ENCODE measurements around the gene PSMD6. TPM values are rescaled to one million over a fixed set of nuclear protein-coding genes. Genes with fewer than 3 reads are reported as not detected.

PSMD6 gene
- polyA plus RNA-seq (139 and 150 TPM in 2 replicates), polyA minus RNA-seq (102 and 105 TPM in 2 replicates)

- H4K20me1 ChIP-seq (ENCODE audit: insufficient read depth): no peaks in the 10 kb centered on the region
- no peaks in the 10 kb centered on the region for H3K36me3 ChIP-seq (ENCODE audit: insufficient read depth, low read length)
- H3K79me2 ChIP-seq (replicated peaks; ENCODE audit: insufficient read depth, low read length): peaks cover 35% of the 10 kb centered on the region
- no peaks in the 10 kb centered on the region for H3K27me3 ChIP-seq (ENCODE audit: insufficient read depth, low read depth, low read length)
- H3K4me2 ChIP-seq (ENCODE audit: low read length): peak within 1 kb of the TSS; percentile 89
- TF ChIP-seq MXI1 (conservative IDR thresholded peaks at IDR 0.05; ENCODE audit: poor library complexity, severe bottlenecking) (peak; percentile 78), RAD21 (conservative IDR thresholded peaks at IDR 0.05) (peak; percentile 71), EP300 (conservative IDR thresholded peaks at IDR 0.05; ENCODE audit: poor library complexity, severe bottlenecking) (peak; percentile 43), REST (IDR thresholded peaks at IDR 0.05; ENCODE audit: borderline replicate concordance) (peak; percentile 78), SMC3 (conservative IDR thresholded peaks at IDR 0.05; ENCODE audit: poor library complexity) (peak; percentile 83), EZH2 (IDR thresholded peaks at IDR 0.05; ENCODE audit: borderline replicate concordance, insufficient read depth, low read length, poor library complexity, severe bottlenecking) (no peak), TAF1 (IDR thresholded peaks at IDR 0.05; ENCODE audit: low read depth) (peak; percentile 67), CTCF (IDR thresholded peaks at IDR 0.05; ENCODE audit: poor library complexity, severe bottlenecking) (peak; percentile 100), POLR2AphosphoS5 (IDR thresholded peaks at IDR 0.05) (peak; percentile 97)
- no peaks in the 10 kb centered on the region for H3K9me3 ChIP-seq (ENCODE audit: low read length)
- peak within 1 kb of the TSS; percentile 95 for H3K4me3 ChIP-seq (ENCODE audit: low read length)
- H3K9ac ChIP-seq (ENCODE audit: low read length): peak within 1 kb of the TSS; percentile 93
- H3F3A ChIP-seq (ENCODE audit: insufficient read depth, low read length, poor library complexity, severe bottlenecking): peaks cover 7% of the 10 kb centered on the region
- peak within 1 kb of the TSS; percentile 89 for H3K27ac ChIP-seq (ENCODE audit: low read length)
- H2AFZ ChIP-seq (ENCODE audit: low read depth, low read length): peak within 1 kb of the TSS; percentile 77
- H3K9me2 ChIP-seq (ENCODE audit: insufficient read depth, low read length): no peaks in the 10 kb centered on the region
Measured at GRCh38 chr3:64023187-64023860, at the start of gene PSMD6. Gene PSMD6, minus strand, starts transcription at chr3:64023494. Its CDS starts 75 bp downstream, at chr3:64023419.

GRCh38 chr3:64072126-64072525, 48.8 kb upstream of the PSMD6 start:
- H3K27ac ChIP-seq (ENCODE audit: low read length): no peak overlapping the region
- no peaks in the 10 kb centered on the region for H3K9me3 ChIP-seq (ENCODE audit: low read length)
- no peaks in the 10 kb centered on the region for H3K36me3 ChIP-seq (ENCODE audit: insufficient read depth, low read length)
- TF ChIP-seq EZH2 (IDR thresholded peaks at IDR 0.05; ENCODE audit: borderline replicate concordance, insufficient read depth, low read length, poor library complexity, severe bottlenecking) (no peak), SMC3 (conservative IDR thresholded peaks at IDR 0.05; ENCODE audit: poor library complexity) (no peak), EP300 (conservative IDR thresholded peaks at IDR 0.05; ENCODE audit: poor library complexity, severe bottlenecking) (no peak)
- H3K27me3 ChIP-seq (ENCODE audit: insufficient read depth, low read depth, low read length): no peaks in the 10 kb centered on the region
- H3K4me3 ChIP-seq (ENCODE audit: low read length): no peak overlapping the region
- H3F3A ChIP-seq (ENCODE audit: insufficient read depth, low read length, poor library complexity, severe bottlenecking): no peaks in the 10 kb centered on the region
- no peak overlapping the region for H2AFZ ChIP-seq (ENCODE audit: low read depth, low read length)
- no peaks in the 10 kb centered on the region for H3K79me2 ChIP-seq (replicated peaks; ENCODE audit: insufficient read depth, low read length)
- H3K4me2 ChIP-seq (ENCODE audit: low read length): no peak overlapping the region
- no peaks in the 10 kb centered on the region for H3K9me2 ChIP-seq (ENCODE audit: insufficient read depth, low read length)
- no peak overlapping the region for H3K9ac ChIP-seq (ENCODE audit: low read length)
- H4K20me1 ChIP-seq (ENCODE audit: insufficient read depth): no peaks in the 10 kb centered on the region

Data from neural cell (in vitro differentiated cells).